Liver (tissue), 9 donors: ENCODE data around the gene MAP4K2. TPM values are rescaled to one million over a fixed set of nuclear protein-coding genes. Genes with fewer than 3 reads are reported as not detected.

ENCODE experiments used
- DNase-seq: peaks from one replicate; pipeline ENCODE4 v3.0.0-alpha.2; 2017; ENCODE audit warnings: low spot score
- H3K27ac ChIP-seq, 2 donors: one replicate each; pipeline ENCODE4 v1.7.0; 2013; ENCODE audit warnings: inconsistent platforms in 2 of 2, low read length in 2 of 2, control low read depth in 1 of 2, low read depth in 1 of 2, mild to moderate bottlenecking in 1 of 2
- H3K27me3 ChIP-seq, 4 donors: one replicate each; pipeline versions ENCODE4 v1.6.1 to v1.7.0; 2013; ENCODE audit warnings: low read length in 3 of 4, inconsistent platforms in 1 of 4, mild to moderate bottlenecking in 1 of 4, moderate library complexity in 1 of 4; ENCODE audit not compliant: control insufficient read depth in 4 of 4, insufficient read depth in 4 of 4
- H3K36me3 ChIP-seq, 4 donors: one replicate each; pipeline versions ENCODE4 v1.6.1 to v1.7.0; 2013; ENCODE audit warnings: low read length in 3 of 4, mild to moderate bottlenecking in 3 of 4, low read depth in 1 of 4, moderate library complexity in 1 of 4; ENCODE audit not compliant: control insufficient read depth in 4 of 4, insufficient read depth in 3 of 4
- H3K4me1 ChIP-seq, 4 donors: one replicate each; pipeline versions ENCODE4 v1.6.1 to v1.7.0; 2013; ENCODE audit warnings: low read length in 3 of 4, mild to moderate bottlenecking in 3 of 4, moderate library complexity in 1 of 4; ENCODE audit not compliant: control insufficient read depth in 4 of 4, insufficient read depth in 4 of 4
- H3K4me3 ChIP-seq, 3 donors: one replicate each; pipeline versions ENCODE4 v1.6.1 to v1.7.0; 2013; ENCODE audit warnings: low read length in 3 of 3, control low read depth in 1 of 3, low read depth in 1 of 3, mild to moderate bottlenecking in 1 of 3
- H3K9ac ChIP-seq, 2 donors: one replicate each; pipeline ENCODE4 v1.7.0; 2013; ENCODE audit warnings: low read length in 2 of 2, mild to moderate bottlenecking in 2 of 2, moderate library complexity in 2 of 2, control low read depth in 1 of 2, low read depth in 1 of 2
- H3K9me3 ChIP-seq, 4 donors: one replicate each; pipeline versions ENCODE4 v1.6.1 to v1.7.0; 2013; ENCODE audit warnings: low read length in 3 of 4; ENCODE audit not compliant: control insufficient read depth in 4 of 4
- ATF3 ChIP-seq: IDR thresholded peaks from 2 replicates; pipeline ENCODE4 v1.6.1; 2016; ENCODE audit warnings: antibody characterized with exemption
- EGR1 ChIP-seq, 2 donors: IDR thresholded peaks; 2 replicates each; pipeline ENCODE4 v1.6.1; 2016 to 2018; ENCODE audit warnings: antibody characterized with exemption in 2 of 2, low read depth in 2 of 2
- FOXA1 ChIP-seq: IDR thresholded peaks from 2 replicates; pipeline ENCODE4 v1.6.1; 2016; ENCODE audit warnings: antibody characterized with exemption
- FOXA2 ChIP-seq: IDR thresholded peaks from 2 replicates; pipeline ENCODE4 v1.6.1; 2016; ENCODE audit warnings: antibody characterized with exemption
- GABPA ChIP-seq, 2 donors: IDR thresholded peaks in 1 of 2; conservative IDR thresholded peaks in 1 of 2; 2 replicates each; pipeline ENCODE4 v1.6.1; 2016; ENCODE audit warnings: antibody characterized with exemption in 2 of 2, mild to moderate bottlenecking in 1 of 2, moderate library complexity in 1 of 2
- HNF4A ChIP-seq, 2 donors: conservative IDR thresholded peaks; 2 replicates each; pipeline ENCODE4 v1.6.1; 2016; ENCODE audit warnings: antibody characterized with exemption in 2 of 2, mild to moderate bottlenecking in 2 of 2
- HNF4G ChIP-seq: IDR thresholded peaks from 2 replicates; pipeline ENCODE4 v1.6.1; 2016; ENCODE audit warnings: antibody characterized with exemption
- JUND ChIP-seq, 2 donors: IDR thresholded peaks; 2 replicates each; pipeline ENCODE4 v1.6.1; 2016; ENCODE audit warnings: antibody characterized with exemption in 2 of 2
- NR2F2 ChIP-seq: IDR thresholded peaks from 2 replicates; pipeline ENCODE4 v1.6.1; 2016; ENCODE audit warnings: antibody characterized with exemption
- RAD21 ChIP-seq, 2 donors: IDR thresholded peaks; 2 replicates each; pipeline ENCODE4 v1.6.1; 2016; ENCODE audit warnings: antibody characterized with exemption in 2 of 2, mild to moderate bottlenecking in 2 of 2
- RXRA ChIP-seq, 2 donors: IDR thresholded peaks; 2 replicates each; pipeline ENCODE4 v1.6.1; 2017 to 2018; ENCODE audit warnings: antibody characterized with exemption in 2 of 2, mild to moderate bottlenecking in 1 of 2
- SP1 ChIP-seq: IDR thresholded peaks from 2 replicates; pipeline ENCODE4 v1.6.1; 2018; ENCODE audit warnings: antibody characterized with exemption, mild to moderate bottlenecking
- TAF1 ChIP-seq: conservative IDR thresholded peaks from 2 replicates; pipeline ENCODE4 v1.6.1; 2016; ENCODE audit warnings: antibody characterized with exemption, mild to moderate bottlenecking
- YY1 ChIP-seq: IDR thresholded peaks from 2 replicates; pipeline ENCODE4 v1.6.1; 2016; ENCODE audit warnings: antibody characterized with exemption, mild to moderate bottlenecking
- WGBS: extraction: QIAGEN DNeasy Blood & Tissue Kit; methylation state at CpG from one replicate; pipeline ENCODE4 v1.1.7; 2013; 5-methylcytosine and 5-hydroxymethylcytosine counted together
- polyA plus RNA-seq, 2 donors: library from polyadenylated mRNA; stranded (reverse) in 1 of 2; unstranded in 1 of 2; fragments of 200-250 nt in 1 of 2; fragments of >200 nt in 1 of 2; fragmentation: Nextera tagmentation in 1 of 2; extraction: Ambion mirVana in 1 of 2; gene quantifications; one replicate each; pipeline versions ENCODE4 v1.2.1 to v1.2.3, GENCODE V29; 2013 to 2015
- total RNA-seq, 2 donors: library from RNA; depleted of rRNA; stranded (reverse); fragments of >200 nt; gene quantifications; one replicate each; pipeline ENCODE4 v1.2.3, GENCODE V29; 2014
- TF ChIP-seq, protein P1 (sequence below): IDR thresholded peaks from 2 replicates; pipeline ENCODE4 v1.6.1; 2016; ENCODE audit warnings: antibody characterized with exemption
- TF ChIP-seq, protein P2 (sequence below): IDR thresholded peaks from 2 replicates; pipeline ENCODE4 v1.6.1; 2016; ENCODE audit warnings: antibody characterized with exemption, mild to moderate bottlenecking
- TF ChIP-seq, protein P3 (sequence below): fragments of 150-350 bp; IDR thresholded peaks from 2 replicates; pipeline ENCODE4 v1.5.1; 2017; ENCODE audit warnings: improper control_type of control experiment, low read depth, low read length; ENCODE audit not compliant: missing input control
- TF ChIP-seq, protein P4 (sequence below): IDR thresholded peaks from 2 replicates; pipeline ENCODE4 v1.6.1; 2016; ENCODE audit warnings: antibody characterized with exemption
- donor health status: healthy.
- donor health status: healthy.
- donor health status: healthy.
- donor health status: healthy.
- donor health status: healthy.

Gene MAP4K2
- total and polyA plus RNA-seq, 4 donors = 2.1 to 6.9 (median 3.5) TPM

GRCh38 chr11:64778473-64779298 lies 24.3 kb downstream of the MAP4K2 start, which contains the start of gene SF1:
SF1 (minus strand) TSS chr11:64778542; CDS start chr11:64778392, 150 bp downstream.
- H3K4me3 ChIP-seq = peak within 1 kb of the TSS; percentile 84 to 100 (median 93)
- peak; percentile 96 for DNase-seq
- peak within 1 kb of the TSS; percentile 78 for H3K9ac ChIP-seq
- peaks cover 0 to 25% (median 20%) of the 10 kb centered on the region in 4 donors for H3K4me1 ChIP-seq
- under 1% methylated on average over 80 of the region's 80 CpGs for WGBS
- peak within 1 kb of the TSS; percentile 97 to 99 for H3K27ac ChIP-seq
- H3K9me3 ChIP-seq = no peaks in the 10 kb centered on the region
- H3K27me3 ChIP-seq = no peaks in the 10 kb centered on the region
- TF ChIP-seq, protein P1, sequence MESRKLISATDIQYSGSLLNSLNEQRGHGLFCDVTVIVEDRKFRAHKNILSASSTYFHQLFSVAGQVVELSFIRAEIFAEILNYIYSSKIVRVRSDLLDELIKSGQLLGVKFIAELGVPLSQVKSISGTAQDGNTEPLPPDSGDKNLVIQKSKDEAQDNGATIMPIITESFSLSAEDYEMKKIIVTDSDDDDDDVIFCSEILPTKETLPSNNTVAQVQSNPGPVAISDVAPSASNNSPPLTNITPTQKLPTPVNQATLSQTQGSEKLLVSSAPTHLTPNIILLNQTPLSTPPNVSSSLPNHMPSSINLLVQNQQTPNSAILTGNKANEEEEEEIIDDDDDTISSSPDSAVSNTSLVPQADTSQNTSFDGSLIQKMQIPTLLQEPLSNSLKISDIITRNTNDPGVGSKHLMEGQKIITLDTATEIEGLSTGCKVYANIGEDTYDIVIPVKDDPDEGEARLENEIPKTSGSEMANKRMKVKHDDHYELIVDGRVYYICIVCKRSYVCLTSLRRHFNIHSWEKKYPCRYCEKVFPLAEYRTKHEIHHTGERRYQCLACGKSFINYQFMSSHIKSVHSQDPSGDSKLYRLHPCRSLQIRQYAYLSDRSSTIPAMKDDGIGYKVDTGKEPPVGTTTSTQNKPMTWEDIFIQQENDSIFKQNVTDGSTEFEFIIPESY = peak; percentile 99
- TF ChIP-seq NR2F2 (no peak), SP1 (peak; percentile 84), FOXA2 (peak; percentile 39), TAF1 (peak; percentile 85), RXRA (IDR thresholded peaks at IDR 0.05) (peak; percentile 44 to 59), FOXA1 (peak; percentile 57), GABPA (IDR thresholded peaks at IDR 0.05 in 1 of 2, conservative IDR thresholded peaks at IDR 0.05 in 1 of 2) (peak; percentile 45 to 88), JUND (IDR thresholded peaks at IDR 0.05) (peak; percentile 68 to 93), RAD21 (IDR thresholded peaks at IDR 0.05) (no peak), HNF4G (no peak), ATF3 (peak; percentile 23), HNF4A (conservative IDR thresholded peaks at IDR 0.05) (peak; percentile 57 to 81), YY1 (peak; percentile 98), EGR1 (IDR thresholded peaks at IDR 0.05; ENCODE audit: low read depth in 2 of 2) (peak; percentile 14 to 43)
- TF ChIP-seq, protein P2, sequence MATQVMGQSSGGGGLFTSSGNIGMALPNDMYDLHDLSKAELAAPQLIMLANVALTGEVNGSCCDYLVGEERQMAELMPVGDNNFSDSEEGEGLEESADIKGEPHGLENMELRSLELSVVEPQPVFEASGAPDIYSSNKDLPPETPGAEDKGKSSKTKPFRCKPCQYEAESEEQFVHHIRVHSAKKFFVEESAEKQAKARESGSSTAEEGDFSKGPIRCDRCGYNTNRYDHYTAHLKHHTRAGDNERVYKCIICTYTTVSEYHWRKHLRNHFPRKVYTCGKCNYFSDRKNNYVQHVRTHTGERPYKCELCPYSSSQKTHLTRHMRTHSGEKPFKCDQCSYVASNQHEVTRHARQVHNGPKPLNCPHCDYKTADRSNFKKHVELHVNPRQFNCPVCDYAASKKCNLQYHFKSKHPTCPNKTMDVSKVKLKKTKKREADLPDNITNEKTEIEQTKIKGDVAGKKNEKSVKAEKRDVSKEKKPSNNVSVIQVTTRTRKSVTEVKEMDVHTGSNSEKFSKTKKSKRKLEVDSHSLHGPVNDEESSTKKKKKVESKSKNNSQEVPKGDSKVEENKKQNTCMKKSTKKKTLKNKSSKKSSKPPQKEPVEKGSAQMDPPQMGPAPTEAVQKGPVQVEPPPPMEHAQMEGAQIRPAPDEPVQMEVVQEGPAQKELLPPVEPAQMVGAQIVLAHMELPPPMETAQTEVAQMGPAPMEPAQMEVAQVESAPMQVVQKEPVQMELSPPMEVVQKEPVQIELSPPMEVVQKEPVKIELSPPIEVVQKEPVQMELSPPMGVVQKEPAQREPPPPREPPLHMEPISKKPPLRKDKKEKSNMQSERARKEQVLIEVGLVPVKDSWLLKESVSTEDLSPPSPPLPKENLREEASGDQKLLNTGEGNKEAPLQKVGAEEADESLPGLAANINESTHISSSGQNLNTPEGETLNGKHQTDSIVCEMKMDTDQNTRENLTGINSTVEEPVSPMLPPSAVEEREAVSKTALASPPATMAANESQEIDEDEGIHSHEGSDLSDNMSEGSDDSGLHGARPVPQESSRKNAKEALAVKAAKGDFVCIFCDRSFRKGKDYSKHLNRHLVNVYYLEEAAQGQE = peak; percentile 82
- TF ChIP-seq, protein P3, sequence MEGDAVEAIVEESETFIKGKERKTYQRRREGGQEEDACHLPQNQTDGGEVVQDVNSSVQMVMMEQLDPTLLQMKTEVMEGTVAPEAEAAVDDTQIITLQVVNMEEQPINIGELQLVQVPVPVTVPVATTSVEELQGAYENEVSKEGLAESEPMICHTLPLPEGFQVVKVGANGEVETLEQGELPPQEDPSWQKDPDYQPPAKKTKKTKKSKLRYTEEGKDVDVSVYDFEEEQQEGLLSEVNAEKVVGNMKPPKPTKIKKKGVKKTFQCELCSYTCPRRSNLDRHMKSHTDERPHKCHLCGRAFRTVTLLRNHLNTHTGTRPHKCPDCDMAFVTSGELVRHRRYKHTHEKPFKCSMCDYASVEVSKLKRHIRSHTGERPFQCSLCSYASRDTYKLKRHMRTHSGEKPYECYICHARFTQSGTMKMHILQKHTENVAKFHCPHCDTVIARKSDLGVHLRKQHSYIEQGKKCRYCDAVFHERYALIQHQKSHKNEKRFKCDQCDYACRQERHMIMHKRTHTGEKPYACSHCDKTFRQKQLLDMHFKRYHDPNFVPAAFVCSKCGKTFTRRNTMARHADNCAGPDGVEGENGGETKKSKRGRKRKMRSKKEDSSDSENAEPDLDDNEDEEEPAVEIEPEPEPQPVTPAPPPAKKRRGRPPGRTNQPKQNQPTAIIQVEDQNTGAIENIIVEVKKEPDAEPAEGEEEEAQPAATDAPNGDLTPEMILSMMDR = no peak
- TF ChIP-seq, protein P4, sequence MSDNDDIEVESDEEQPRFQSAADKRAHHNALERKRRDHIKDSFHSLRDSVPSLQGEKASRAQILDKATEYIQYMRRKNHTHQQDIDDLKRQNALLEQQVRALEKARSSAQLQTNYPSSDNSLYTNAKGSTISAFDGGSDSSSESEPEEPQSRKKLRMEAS = peak; percentile 45
- H3K36me3 ChIP-seq = peaks cover 7 to 27% (median 24%) of the 10 kb centered on the region in 4 donors
